H1 (cell line): ENCODE data around the gene RAB1B. TPM values are rescaled to one million over a fixed set of nuclear protein-coding genes. Genes with fewer than 3 reads are reported as not detected.

Experiments
- CTCF ChIA-PET: fragments of 300-600 bp; sonication (Branson Sonifier 250); formaldehyde crosslinking; loops from one replicate; lab custom pipeline; 2021; ENCODE audit not compliant: partially characterized antibody; lab: Charles Lee
- POLR2A ChIA-PET: fragments of 300-600 bp; sonication (Branson Sonifier 250); formaldehyde crosslinking; loops from one replicate; lab custom pipeline; 2021; ENCODE audit warnings: inconsistent platforms; ENCODE audit not compliant: partially characterized antibody; lab: Charles Lee
- DNase-seq, 2 experiments: peaks; one replicate each; pipeline versions ENCODE4 v3.0.0 to v3.0.0-alpha.2; 2010 to 2022; ENCODE audit warnings: low spot score in 2 of 2, low read depth in 1 of 2, mixed read lengths in 1 of 2
- FAIRE-seq: peaks from 2 replicates; lab custom pipeline; 2011; peaks lifted over from hg19 to GRCh38; lab: Jason Lieb, UNC
- H2AFZ ChIP-seq: 2 replicates; pipeline ENCODE4 v1.8.1; 2012; ENCODE audit warnings: low read length, inconsistent platforms
- H2AK5ac ChIP-seq: 2 replicates; pipeline ENCODE4 v1.6.1; 2013; ENCODE audit warnings: low read depth, low read length
- H2BK120ac ChIP-seq: replicated peaks from 2 replicates; pipeline ENCODE3; 2013; ENCODE audit warnings: low read depth, low read length, inconsistent platforms
- H2BK12ac ChIP-seq: 2 replicates; pipeline ENCODE4 v1.6.1; 2013; ENCODE audit warnings: low read depth, low read length
- H2BK15ac ChIP-seq: 2 replicates; pipeline ENCODE4 v1.6.1; 2013; ENCODE audit warnings: low read length
- H2BK20ac ChIP-seq: 2 replicates; pipeline ENCODE4 v1.6.1; 2013; ENCODE audit warnings: low read length
- H2BK5ac ChIP-seq: 2 replicates; pipeline ENCODE4 v1.6.1; 2013; ENCODE audit warnings: low read depth, low read length
- H3K14ac ChIP-seq: 2 replicates; pipeline ENCODE4 v1.6.1; 2013; ENCODE audit warnings: inconsistent platforms; ENCODE audit not compliant: insufficient read length
- H3K18ac ChIP-seq: 2 replicates; pipeline ENCODE4 v1.6.1; 2013; ENCODE audit warnings: low read length; ENCODE audit errors: extremely low read depth
- H3K23ac ChIP-seq: 2 replicates; pipeline ENCODE4 v1.6.1; 2013; ENCODE audit warnings: inconsistent platforms; ENCODE audit not compliant: insufficient read length
- H3K23me2 ChIP-seq: 2 replicates; pipeline ENCODE4 v1.6.1; 2013; ENCODE audit warnings: low read depth, low read length
- H3K27ac ChIP-seq: 2 replicates; pipeline ENCODE4 v1.6.1; 2011; ENCODE audit warnings: low read depth, low read length, inconsistent platforms
- H3K27me3 ChIP-seq, 4 experiments: replicated peaks in 1 of 4; 1 replicate in 1 of 4; 2 replicates in 3 of 4; pipeline versions ENCODE4 v1.6.1 to v1.8.1; 2011 to 2013; ENCODE audit warnings: low read length in 3 of 4, mild to moderate bottlenecking in 3 of 4, inconsistent platforms in 2 of 4, mixed read lengths in 2 of 4, moderate library complexity in 1 of 4; ENCODE audit not compliant: control insufficient read depth in 3 of 4, insufficient read depth in 3 of 4; ENCODE audit errors: extremely low read depth in 1 of 4
- H3K36me3 ChIP-seq, 4 experiments: 2 replicates each; pipeline versions ENCODE4 v1.6.1 to v1.8.1; 2011 to 2013; ENCODE audit warnings: mild to moderate bottlenecking in 4 of 4, low read length in 3 of 4, moderate library complexity in 2 of 4, control low read depth in 1 of 4, inconsistent platforms in 1 of 4; ENCODE audit not compliant: insufficient read depth in 4 of 4, control insufficient read depth in 2 of 4
- H3K4ac ChIP-seq: replicated peaks from 2 replicates; pipeline ENCODE3; 2013; ENCODE audit warnings: low read length, low read depth, mixed read lengths, inconsistent platforms; ENCODE audit not compliant: insufficient read length
- H3K4me1 ChIP-seq, 4 experiments: replicated peaks in 1 of 4; 1 replicate in 1 of 4; 2 replicates in 3 of 4; pipeline versions ENCODE4 v1.6.1 to v1.8.1; 2011 to 2013; ENCODE audit warnings: low read length in 3 of 4, inconsistent platforms in 2 of 4, mixed read lengths in 1 of 4; ENCODE audit not compliant: insufficient read depth in 4 of 4, control insufficient read depth in 3 of 4
- H3K4me2 ChIP-seq, 2 experiments: 2 replicates each; pipeline versions ENCODE4 v1.6.1 to v1.8.1; 2011 to 2013; ENCODE audit warnings: low read depth in 2 of 2, low read length in 2 of 2, control low read depth in 1 of 2, inconsistent platforms in 1 of 2, mild to moderate bottlenecking in 1 of 2; ENCODE audit not compliant: insufficient read depth in 1 of 2
- H3K4me3 ChIP-seq, 4 experiments: fragments of 200-600, 300-600 bp in 1 of 4; sonication (generic), shearing (Covaris generic), sonication (Bioruptor Twin) in 1 of 4; 2 replicates each; pipeline versions ENCODE4 v1.5.1 to v1.8.1; 2011 to 2016; ENCODE audit warnings: low read length in 4 of 4, low read depth in 3 of 4, control low read depth in 2 of 4, inconsistent platforms in 2 of 4, mild to moderate bottlenecking in 2 of 4, mixed read lengths in 1 of 4, moderate library complexity in 1 of 4; ENCODE audit not compliant: insufficient read depth in 2 of 4; ENCODE audit errors: extremely low read depth in 1 of 4
- H3K56ac ChIP-seq: replicated peaks from 2 replicates; pipeline ENCODE3; 2013; ENCODE audit warnings: low read depth, mild to moderate bottlenecking, mixed read lengths, low read length, inconsistent platforms; ENCODE audit not compliant: insufficient read length
- H3K79me1 ChIP-seq: 2 replicates; pipeline ENCODE4 v1.6.1; 2013; ENCODE audit warnings: low read depth, low read length, control low read depth
- H3K79me2 ChIP-seq, 2 experiments: 2 replicates each; pipeline versions ENCODE4 v1.6.1 to v1.8.1; 2012 to 2013; ENCODE audit warnings: low read length in 2 of 2, mild to moderate bottlenecking in 2 of 2, inconsistent platforms in 1 of 2; ENCODE audit not compliant: insufficient read depth in 2 of 2, control insufficient read depth in 1 of 2
- H3K9ac ChIP-seq, 4 experiments: replicated peaks in 1 of 4; 1 replicate in 1 of 4; 2 replicates in 3 of 4; pipeline versions ENCODE4 v1.6.1 to v1.8.1; 2011 to 2013; ENCODE audit warnings: low read depth in 3 of 4, low read length in 3 of 4, control low read depth in 2 of 4, mild to moderate bottlenecking in 2 of 4, moderate library complexity in 2 of 4, inconsistent platforms in 1 of 4; ENCODE audit errors: extremely low read depth in 1 of 4
- H3K9me3 ChIP-seq, 2 experiments: 2 replicates each; pipeline versions ENCODE4 v1.6.1 to v1.8.1; 2012 to 2013; ENCODE audit warnings: mild to moderate bottlenecking in 2 of 2, moderate library complexity in 2 of 2, control low read depth in 1 of 2, inconsistent platforms in 1 of 2, low read depth in 1 of 2, low read length in 1 of 2, mixed read lengths in 1 of 2; ENCODE audit not compliant: insufficient read depth in 2 of 2
- H4K20me1 ChIP-seq, 2 experiments: replicated peaks in 1 of 2; 2 replicates each; pipeline versions ENCODE3 to v1.8.1; 2011 to 2013; ENCODE audit warnings: inconsistent platforms in 2 of 2, low read length in 2 of 2, mild to moderate bottlenecking in 1 of 2; ENCODE audit not compliant: insufficient read depth in 2 of 2, control insufficient read depth in 1 of 2
- H4K5ac ChIP-seq: 2 replicates; pipeline ENCODE4 v1.6.1; 2013; ENCODE audit warnings: low read length, low read depth, mixed read lengths, inconsistent platforms; ENCODE audit not compliant: insufficient read length
- H4K8ac ChIP-seq: 2 replicates; pipeline ENCODE4 v1.8.0; 2013; ENCODE audit warnings: mild to moderate bottlenecking, moderate library complexity, low read length, inconsistent platforms; ENCODE audit not compliant: insufficient read depth; ENCODE audit errors: extremely low read depth
- H4K91ac ChIP-seq: replicated peaks from 2 replicates; pipeline ENCODE3; 2013; ENCODE audit warnings: low read length, mixed read lengths, inconsistent platforms; ENCODE audit not compliant: insufficient read length
- BACH1 ChIP-seq: IDR thresholded peaks from 2 replicates; pipeline ENCODE4 v1.6.1; 2012; ENCODE audit warnings: low read length, improper control_type of control experiment
- BCL11A ChIP-seq, 2 experiments: IDR thresholded peaks; one replicate each; pipeline ENCODE4 v1.6.1; 2011; ENCODE audit warnings: low read depth in 2 of 2, low read length in 2 of 2, mild to moderate bottlenecking in 2 of 2
- CBX8 ChIP-seq: fragments of 300-800, 300-1000 bp; sonication (generic); IDR thresholded peaks from 2 replicates; pipeline ENCODE4 v1.7.1; 2016; ENCODE audit warnings: low read depth, low read length, borderline replicate concordance
- CEBPB ChIP-seq: IDR thresholded peaks from 2 replicates; pipeline ENCODE4 v1.6.1; 2012; ENCODE audit warnings: low read depth, low read length
- CHD2 ChIP-seq: IDR thresholded peaks from 2 replicates; pipeline ENCODE4 v1.6.1; 2012; ENCODE audit warnings: low read length, improper control_type of control experiment
- EP300 ChIP-seq, 2 experiments: IDR thresholded peaks; 1 replicate in 1 of 2; 2 replicates in 1 of 2; pipeline ENCODE4 v1.6.1; 2011 to 2012; ENCODE audit warnings: low read depth in 2 of 2, low read length in 2 of 2, mild to moderate bottlenecking in 2 of 2, borderline replicate concordance in 1 of 2, inconsistent platforms in 1 of 2, moderate library complexity in 1 of 2
- FOSL1 ChIP-seq: IDR thresholded peaks from 2 replicates; pipeline ENCODE4 v1.6.1; 2011; ENCODE audit warnings: mild to moderate bottlenecking, low read depth, low read length, moderate library complexity; ENCODE audit not compliant: insufficient read depth
- GTF2F1 ChIP-seq: IDR thresholded peaks from 2 replicates; pipeline ENCODE4 v1.6.1; 2012; ENCODE audit warnings: low read depth, low read length, improper control_type of control experiment, borderline replicate concordance
- JUND ChIP-seq: IDR thresholded peaks from 2 replicates; pipeline ENCODE4 v1.6.1; 2011; ENCODE audit warnings: mild to moderate bottlenecking, improper control_type of control experiment, low read length
- PHF8 ChIP-seq: fragments of 200-600 bp; sonication (generic); conservative IDR thresholded peaks from 2 replicates; pipeline ENCODE4 v1.7.1; 2012; ENCODE audit warnings: low read depth, mild to moderate bottlenecking, inconsistent platforms, low read length, moderate library complexity
- SIN3A ChIP-seq, 2 experiments: IDR thresholded peaks in 1 of 2; conservative IDR thresholded peaks in 1 of 2; 2 replicates each; pipeline ENCODE4 v1.6.1; 2011 to 2012; ENCODE audit warnings: low read length in 2 of 2, improper control_type of control experiment in 1 of 2, low read depth in 1 of 2, mild to moderate bottlenecking in 1 of 2
- SP1 ChIP-seq: IDR thresholded peaks from 2 replicates; pipeline ENCODE4 v1.6.1; 2011; ENCODE audit warnings: low read depth, low read length
- SP2 ChIP-seq: IDR thresholded peaks from 2 replicates; pipeline ENCODE4 v1.6.1; 2012; ENCODE audit warnings: mild to moderate bottlenecking, low read length, inconsistent platforms
- TBP ChIP-seq: IDR thresholded peaks from 2 replicates; pipeline ENCODE4 v1.6.1; 2011; ENCODE audit warnings: low read depth, low read length, improper control_type of control experiment
- WGBS, 2 experiments: shearing (Covaris generic) in 1 of 2; methylation state at CpG; one replicate each; pipeline versions ENCODE4 v1.1.6 to v1.1.7; 2013 to 2015; ENCODE audit warnings: low lambda C conversion rate in 2 of 2, mixed read lengths in 2 of 2, inconsistent platforms in 1 of 2, low coverage in 1 of 2, missing lambda C conversion rate in 1 of 2; ENCODE audit not compliant: insufficient replicate concordance in 2 of 2, insufficient coverage in 1 of 2, insufficient read length in 1 of 2; ENCODE audit errors: extremely low coverage in 1 of 2, missing lambda C conversion rate in 1 of 2; 5-methylcytosine and 5-hydroxymethylcytosine counted together
- polyA plus RNA-seq, 7 experiments: library from polyadenylated mRNA; depleted of rRNA in 3 of 7; stranded (reverse) in 5 of 7; unstranded in 2 of 7; fragments of >200 nt in 5 of 7; fragments of 200-250 nt in 2 of 7; gene quantifications; 1 replicate in 5 of 7; 2 replicates in 1 of 7; 4 replicates in 1 of 7; pipeline versions ENCODE4 v1.2.1 to v1.2.3, GENCODE V29; 2011 to 2013; ENCODE audit warnings: missing spikeins in 2 of 7, mixed read lengths in 2 of 7
- total RNA-seq: library from RNA; stranded (reverse); fragmentation: NEBNext Ultra II Directional; extraction: Animal tissue kit (Norgen Biotek cat#: 25700); gene quantifications from 2 replicates; pipeline ENCODE4 v1.2.1, GENCODE V29; 2021

The RAB1B gene
- total and polyA plus RNA-seq, 2 of the 8 experiments (the other 6 are each of a cell fraction or from before 2014, with no cell fraction given), result 100 to 217 TPM

DNA sequence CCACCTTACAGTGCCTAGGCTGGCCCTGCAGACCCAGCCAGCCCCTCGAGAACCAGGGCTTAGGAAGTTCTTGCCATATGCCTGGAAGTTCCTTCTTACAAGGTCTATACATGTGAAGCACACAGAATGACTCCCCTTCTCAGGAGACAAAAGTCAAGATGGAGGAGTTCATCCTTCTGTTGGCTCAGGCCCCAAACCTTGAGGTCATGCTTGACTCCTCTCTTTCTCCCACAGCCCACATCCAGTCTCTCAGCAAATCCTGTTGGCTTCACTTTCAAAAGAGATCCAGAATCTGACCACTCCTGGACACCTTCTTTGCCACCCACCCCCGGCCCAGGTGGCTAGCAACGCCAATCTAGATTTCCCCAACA is 50.1 kb downstream of the RAB1B start:
- Histone ChIP-seq H3K27ac (no peak overlapping the region), H3K9ac (no peak overlapping the region), H4K5ac (no peak overlapping the region), H3K4me2 (no peak overlapping the region; a peak in 1 of 4 replicates), H2BK20ac (peak overlapping the region; percentile 4; the same call in 1 of the 2 replicates), H2BK5ac (peak overlapping the region; percentile 85; the same call in 1 of the 2 replicates), H3K4me3 (no peak overlapping the region), H3K23ac (no peak overlapping the region), H3K79me2 (no peaks in the 10 kb centered on the region), H3K9me3 (no peaks in the 10 kb centered on the region), H2AFZ (peak overlapping the region; percentile 51; the same call in 1 of the 2 replicates), H4K91ac (no peak overlapping the region), H3K14ac (no peak overlapping the region), H3K36me3 (no peaks in the 10 kb centered on the region), H3K4me1 (peaks cover 9 to 27% (median 19%) of the 10 kb centered on the region in 4 experiments), H2BK12ac (peak overlapping the region; percentile 98; the same call in 1 of the 2 replicates), H3K23me2 (peaks cover 2% of the 10 kb centered on the region; the same call in 1 of the 2 replicates), H4K8ac (no peak overlapping the region), H3K18ac (peak overlapping the region; percentile 72; the same call in 1 of the 2 replicates), H2BK120ac (peak overlapping the region; percentile 8), H3K56ac (no peak overlapping the region), H4K20me1 (no peaks in the 10 kb centered on the region), H2AK5ac (no peak overlapping the region), H3K79me1 (no peaks in the 10 kb centered on the region), H2BK15ac (peak overlapping the region; percentile 93; the same call in 1 of the 2 replicates), H3K27me3 (peaks cover 0 to 5% (median 0%) of the 10 kb centered on the region in 4 experiments; a peak in 3 of 7 replicates), H3K4ac (no peak overlapping the region)
- 90% methylated on average over 2 of the region's 3 CpGs; no CpG with 5 or more reads in 1 of the 2 experiments for WGBS, 2 experiments
- no peak for DNase-seq
- CTCF ChIA-PET, result interaction anchor here (1.1 to 11.7 kb wide), 8 partner anchors 8 to 45 kb away, joined by 3 to 242 read pairs (median 4); partner anchors contain the start of gene RIN1
- FAIRE-seq, result no peak
- POLR2A ChIA-PET, result interaction anchor here (0.8 to 3.5 kb wide), 10 partner anchors 8 to 54 kb away, joined by 3 to 19 read pairs (median 5); partner anchors contain the start of gene BRMS1
- TF ChIP-seq BCL11A (IDR thresholded peaks at IDR 0.05; ENCODE audit: low read depth in 2 of 2, low read length in 2 of 2) (no peak), FOSL1 (no peak), JUND (no peak), TBP (no peak), SP2 (no peak), EP300 (IDR thresholded peaks at IDR 0.05; ENCODE audit: borderline replicate concordance in 1 of 2, low read depth in 2 of 2, low read length in 2 of 2) (no peak), CHD2 (no peak), CEBPB (no peak), CBX8 (no peak), SP1 (no peak), BACH1 (no peak), SIN3A (conservative IDR thresholded peaks at IDR 0.05 in 1 of 2, IDR thresholded peaks at IDR 0.05 in 1 of 2; ENCODE audit: low read depth in 1 of 2, low read length in 2 of 2) (no peak), PHF8 (no peak), GTF2F1 (no peak)
